NCI-H1105 treated with DMSO at 0.1 percent for 48 hours (cell line): Measurements from ENCODE around the gene ALG8.

Experiments used
- DNase-seq: peaks from one replicate; lab custom pipeline; 2025; lab: John Stamatoyannopoulos, UW

The ALG8 gene

DNA sequence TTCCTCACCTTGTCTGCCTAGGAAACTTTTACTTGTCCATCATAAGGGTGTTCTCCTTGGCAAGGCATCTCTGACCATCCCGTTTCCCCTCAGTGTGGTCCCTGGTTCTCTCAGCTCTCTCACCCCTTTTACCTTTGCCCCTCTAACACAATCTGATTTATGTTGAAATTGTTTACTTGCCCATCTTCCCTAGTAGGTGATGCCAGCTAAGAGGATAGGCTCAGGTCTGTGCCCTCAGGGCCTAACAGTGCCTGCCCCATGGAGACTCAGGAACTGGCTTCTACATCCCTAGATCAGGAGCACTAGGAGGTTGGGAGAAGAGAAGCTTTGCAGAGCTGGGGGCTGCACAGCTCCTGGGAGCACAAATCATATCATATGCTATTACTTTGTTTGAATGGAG lies 21.1 kb upstream of the ALG8 start:
- DNase-seq, result no peak

DNA sequence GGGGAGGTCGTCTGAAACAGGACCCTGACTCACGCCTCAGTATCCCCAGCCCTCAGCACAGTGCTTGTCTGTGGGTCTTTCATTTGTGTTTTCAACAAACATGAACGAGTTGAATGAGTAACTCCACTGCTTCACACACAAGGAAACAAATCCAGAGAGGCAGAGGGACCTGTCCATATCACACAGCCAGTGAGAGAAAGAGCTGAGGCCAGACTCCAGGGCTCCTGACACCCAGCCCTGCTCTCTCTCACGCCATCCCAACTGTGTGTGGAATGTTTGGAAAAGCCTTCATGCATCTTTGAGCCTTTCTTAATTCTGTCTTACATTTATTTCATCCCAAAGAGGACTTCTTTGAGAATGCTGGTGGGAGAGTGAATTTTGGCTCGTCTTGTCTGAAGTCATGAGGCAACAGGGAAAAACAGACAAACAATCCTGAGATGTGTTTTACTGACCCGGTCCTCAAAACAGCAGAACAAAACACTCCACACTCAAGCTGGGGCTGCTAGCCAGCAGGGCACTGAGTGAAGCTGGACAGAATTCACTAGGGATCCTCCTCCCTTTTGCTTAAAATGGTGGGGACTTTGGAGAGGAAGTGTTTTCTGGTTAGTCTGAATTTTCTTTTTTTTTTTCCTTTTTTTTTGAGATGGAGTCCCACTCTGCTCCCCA lies 19.7 kb upstream of the ALG8 start:
- DNase-seq, result no peak

DNA sequence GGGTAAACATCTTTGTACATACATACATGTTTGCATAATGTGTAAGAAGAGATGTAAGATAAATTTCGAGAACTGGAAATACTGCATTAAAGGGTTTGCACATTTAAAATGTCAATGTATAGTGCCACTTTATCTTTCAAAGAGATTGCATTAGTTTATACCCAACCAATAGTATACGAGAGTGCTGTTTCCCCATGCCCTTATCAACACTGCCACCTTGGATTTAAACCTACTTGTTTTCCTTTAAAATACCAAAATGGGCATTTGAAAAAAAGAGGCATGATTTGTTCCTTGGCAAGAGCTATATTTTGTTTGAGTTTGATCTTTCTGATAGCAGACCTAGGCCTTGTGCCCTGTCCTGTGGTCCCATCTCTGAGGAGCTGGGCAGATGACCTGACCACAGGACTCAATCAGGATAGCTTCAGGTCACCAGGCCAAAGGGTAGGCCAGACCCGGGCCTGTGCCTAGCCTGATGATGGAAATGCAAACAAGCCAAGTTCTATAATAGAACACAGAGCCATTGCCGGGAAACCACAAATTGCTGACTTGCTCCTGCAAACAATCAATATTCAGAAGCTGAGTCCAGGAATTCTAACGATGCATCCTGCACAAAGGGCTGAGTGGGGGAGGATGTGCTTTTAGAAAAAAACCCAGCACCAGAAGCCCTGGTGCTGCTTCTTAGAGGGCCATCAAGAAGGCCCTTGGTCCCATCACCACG lies 16.9 kb upstream of the ALG8 start:
- DNase-seq, result no peak

DNA sequence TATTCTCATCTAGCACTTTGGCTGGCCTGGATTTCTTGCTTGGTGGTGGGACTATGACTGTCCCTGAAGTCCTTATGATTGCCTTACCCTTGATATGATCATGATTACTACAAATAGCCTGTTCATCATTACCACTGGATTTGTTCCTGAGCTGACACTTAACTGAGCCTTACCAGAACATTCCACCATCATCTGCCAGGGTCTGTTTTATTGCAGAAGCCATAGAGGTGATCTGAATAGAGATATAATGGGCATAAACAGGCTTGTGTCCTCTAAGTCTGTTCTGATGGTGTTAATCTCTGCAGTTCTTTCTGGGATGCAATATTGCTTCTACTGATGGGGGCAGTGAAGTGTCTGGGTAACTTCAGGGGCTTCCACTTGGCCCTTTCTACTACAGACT lies 12.4 kb upstream of the ALG8 start:
- DNase-seq, result no peak

DNA sequence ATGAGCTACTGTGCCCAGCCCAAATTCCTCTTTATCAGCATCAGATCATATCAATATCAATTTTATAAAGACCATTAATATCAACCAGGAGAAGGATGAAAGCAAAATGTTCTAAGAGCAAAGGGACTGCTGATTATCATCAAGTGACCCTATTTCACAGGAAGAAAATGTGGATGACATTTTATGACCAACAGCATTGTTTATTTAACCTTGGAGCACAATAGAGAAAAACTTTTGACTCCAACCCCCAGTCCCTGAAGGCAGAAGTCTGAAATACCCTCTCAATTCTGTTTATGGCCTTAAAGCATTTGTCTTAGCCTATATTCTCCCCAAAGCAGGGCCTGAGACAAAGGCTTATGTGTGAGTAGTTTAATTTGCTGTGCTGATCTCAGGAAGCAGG lies 11.3 kb upstream of the ALG8 start:
- no peak for DNase-seq

DNA sequence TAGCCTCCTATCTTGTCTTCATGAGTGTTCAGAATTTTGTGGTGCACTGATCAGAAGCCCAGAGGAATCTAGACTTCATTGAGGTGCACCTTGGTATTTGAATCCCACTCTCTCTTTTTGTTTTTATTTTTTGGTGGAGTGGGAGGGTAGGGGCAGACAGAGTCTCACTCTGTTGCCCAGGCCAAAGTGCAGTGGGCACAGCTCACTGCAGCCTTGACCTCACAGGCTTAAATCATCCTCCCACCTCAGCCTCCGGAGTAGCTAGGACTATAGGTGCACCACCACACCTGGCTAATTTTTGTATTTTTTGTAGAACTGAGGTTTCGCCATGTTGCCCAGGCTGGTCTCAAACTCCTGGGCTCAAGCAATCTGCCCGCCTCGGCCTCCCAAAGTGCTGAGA lies 10.9 kb upstream of the ALG8 start:
- DNase-seq, result no peak

DNA sequence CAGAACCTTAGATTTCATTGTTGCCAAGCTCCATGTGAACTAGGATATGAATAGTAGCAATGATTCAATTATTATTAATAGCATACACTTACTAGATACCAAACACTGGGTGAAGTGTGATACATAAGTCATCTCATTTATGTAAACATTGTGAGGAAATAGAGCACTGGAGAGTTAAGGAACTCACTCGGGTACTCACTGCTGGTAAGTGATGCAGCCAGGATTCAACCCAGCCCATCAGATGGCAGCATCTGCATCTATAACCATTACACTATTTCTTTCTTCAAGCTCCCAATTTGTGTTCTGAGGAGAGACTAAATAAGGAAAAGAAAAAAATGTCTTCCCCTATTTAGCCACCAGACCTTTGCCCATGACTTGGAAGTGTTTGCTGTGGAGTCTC lies 10.2 kb upstream of the ALG8 start:
- no peak for DNase-seq

DNA sequence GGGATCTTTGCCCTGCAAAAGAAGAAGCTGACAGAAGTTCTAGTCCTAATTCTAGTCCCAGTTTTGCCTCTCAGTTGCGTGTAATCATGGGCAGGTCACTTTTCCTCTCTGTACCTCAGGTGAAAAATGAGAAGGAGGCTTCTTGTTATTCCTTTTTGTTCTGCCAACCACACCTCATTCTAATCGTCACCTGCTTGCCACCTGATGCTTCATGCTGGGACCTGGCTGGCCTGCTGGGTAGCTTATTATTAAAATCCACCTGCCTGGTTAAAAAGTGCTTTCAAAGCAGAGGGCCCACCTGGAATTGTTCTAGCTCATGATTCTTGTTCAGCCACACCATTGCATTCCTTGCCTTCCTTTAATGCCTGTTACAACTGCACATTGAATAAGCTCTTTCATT lies 8.4 kb upstream of the ALG8 start:
- DNase-seq, result peak; percentile 70

DNA sequence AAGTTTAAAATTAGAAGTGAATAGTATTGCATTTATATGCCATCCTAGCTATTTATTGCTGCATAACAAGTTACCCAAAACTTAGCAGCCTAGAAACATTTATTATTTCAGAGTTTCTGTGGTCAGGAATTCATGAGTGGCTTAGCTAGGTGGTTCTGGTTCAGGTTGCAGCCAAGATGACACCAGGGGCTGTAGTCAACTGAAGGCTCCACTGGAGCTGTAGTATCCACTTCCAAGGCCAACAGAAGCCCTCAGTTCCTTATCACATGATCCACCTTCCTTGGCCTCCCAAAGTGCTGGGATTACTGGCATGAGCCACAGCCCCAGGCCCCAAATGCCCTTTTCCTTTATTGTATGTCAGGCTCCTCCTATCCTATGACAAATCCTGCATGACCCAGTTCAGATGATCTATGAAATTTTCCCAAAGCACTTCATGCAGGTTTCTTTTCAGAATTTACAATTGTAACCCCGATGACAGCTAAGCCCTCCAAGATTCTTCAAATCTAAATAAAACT lies 6.1 kb upstream of the ALG8 start:
- no peak for DNase-seq

DNA sequence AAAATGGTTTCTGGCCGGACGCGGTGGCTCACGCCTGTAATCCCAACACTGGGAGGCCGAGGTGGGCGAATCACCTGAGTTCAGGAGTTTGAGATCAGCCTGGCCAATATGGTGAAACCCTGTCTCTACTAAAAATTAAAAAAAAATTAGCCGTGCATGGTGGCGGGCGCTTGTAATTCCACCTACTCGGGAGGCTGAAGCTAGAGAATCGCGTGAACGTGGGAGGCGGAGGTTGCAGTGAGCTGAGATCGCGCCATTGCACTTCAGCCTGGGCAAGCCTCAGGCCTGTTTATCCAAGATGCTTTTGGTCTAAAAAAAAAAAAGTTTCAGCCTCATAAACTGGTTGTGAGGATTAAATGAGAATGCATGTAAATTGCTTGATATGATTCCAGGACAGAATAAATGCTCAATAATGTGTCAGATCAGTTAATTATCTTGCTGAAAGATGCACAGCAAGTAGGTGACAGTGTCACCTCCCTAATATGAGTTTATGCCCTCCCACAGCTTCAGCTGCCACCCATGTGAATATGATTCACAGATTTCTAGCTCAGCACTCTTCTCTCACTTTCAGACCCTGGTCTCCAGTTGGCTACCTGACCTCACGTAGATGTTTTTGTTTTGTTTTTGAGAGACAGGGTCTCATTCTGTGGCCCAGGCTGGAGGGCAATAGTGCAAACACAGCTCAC lies 1.1 kb upstream of the ALG8 start:
- DNase-seq, result no peak

DNA sequence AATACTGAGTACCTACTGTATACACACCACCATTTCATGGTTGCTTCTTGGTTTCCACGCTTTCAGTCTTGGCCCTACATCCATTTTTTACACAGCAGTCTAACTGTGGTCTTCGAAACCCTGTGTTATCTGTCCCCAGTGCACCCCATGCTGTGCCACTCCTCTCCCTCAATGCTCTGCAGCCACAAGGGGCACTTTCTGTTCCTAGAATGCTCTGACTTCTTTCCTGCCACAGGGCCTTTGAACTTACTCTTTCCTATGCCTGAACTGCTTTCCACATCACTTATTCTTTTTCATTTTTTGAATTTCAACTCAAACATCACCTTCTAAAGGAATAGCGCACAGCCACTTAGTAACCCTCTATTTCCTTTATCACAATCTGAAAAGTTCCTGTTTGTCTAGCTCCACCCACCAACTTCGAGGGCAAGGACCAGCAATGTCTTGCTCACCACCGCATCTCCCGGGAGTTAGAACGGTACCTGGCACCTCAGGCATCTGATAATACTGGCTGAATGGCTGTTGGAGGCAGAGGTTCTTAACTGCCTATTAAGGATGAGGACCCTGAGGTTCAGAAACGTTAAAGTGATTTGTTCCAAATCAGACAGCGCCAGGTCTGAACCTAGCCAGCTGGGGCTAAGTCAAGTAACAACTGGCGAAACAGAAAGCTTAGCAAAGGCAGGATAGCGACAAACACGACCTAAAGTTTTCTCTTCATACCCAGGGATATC lies 568 bp downstream of the ALG8 start:
- peak; percentile 50 for DNase-seq

DNA sequence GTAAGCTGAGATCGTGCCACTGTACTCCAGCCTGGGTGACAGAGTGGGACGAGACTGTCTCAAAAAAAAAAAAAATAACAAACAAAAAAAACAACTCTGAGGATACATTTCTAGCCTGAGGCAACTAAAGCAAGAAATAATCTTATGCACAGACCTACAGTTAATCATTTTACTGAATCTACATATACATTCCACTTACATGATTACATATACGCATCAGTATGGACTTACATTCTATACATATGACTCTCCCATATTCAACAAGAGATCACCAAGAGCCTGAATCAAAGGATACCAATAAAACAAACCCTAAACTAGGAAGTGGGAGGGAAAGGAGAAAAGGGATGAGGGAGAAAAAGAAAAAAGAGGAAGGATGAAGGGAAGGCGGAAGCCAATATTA lies 1.1 kb downstream of the ALG8 start:
- no peak for DNase-seq

DNA sequence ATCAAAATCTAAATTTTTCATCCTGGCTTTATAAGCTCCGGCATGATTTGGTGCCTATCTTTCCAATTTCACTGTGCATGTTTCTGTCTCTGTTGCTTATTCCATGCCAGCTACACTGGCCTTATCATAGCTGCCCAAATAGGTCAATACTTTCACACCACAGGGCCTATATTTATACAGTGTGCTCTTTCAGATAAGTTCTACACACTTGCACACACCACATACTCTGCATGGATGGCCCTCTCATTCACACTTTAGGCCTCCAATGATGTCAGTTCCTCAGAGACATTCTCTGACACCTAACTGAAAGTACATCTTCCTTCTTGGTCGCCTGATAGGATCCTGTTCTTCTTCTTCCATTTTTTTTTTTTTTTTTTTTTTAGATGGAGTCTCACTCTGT lies 7.0 kb downstream of the ALG8 start:
- DNase-seq, result no peak

DNA sequence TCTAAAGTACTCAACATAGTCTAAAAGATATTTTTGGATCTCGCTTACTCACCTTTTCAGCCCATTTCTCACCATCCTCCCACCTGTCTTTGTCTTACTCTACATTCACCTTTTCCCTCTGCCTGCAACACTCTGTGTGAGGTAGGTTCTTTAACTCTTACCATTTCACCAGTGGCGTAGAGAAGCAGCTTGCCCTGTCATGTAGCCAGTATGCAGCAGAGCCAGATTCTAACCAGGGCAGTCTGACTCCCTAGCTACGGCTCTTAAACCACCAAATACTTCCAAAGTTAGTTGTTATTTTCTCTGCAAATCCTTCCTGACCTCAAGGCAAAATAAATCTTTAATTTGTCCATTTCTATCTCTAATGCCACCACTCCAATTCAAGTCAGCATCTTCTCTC lies 7.5 kb downstream of the ALG8 start:
- no peak for DNase-seq

DNA sequence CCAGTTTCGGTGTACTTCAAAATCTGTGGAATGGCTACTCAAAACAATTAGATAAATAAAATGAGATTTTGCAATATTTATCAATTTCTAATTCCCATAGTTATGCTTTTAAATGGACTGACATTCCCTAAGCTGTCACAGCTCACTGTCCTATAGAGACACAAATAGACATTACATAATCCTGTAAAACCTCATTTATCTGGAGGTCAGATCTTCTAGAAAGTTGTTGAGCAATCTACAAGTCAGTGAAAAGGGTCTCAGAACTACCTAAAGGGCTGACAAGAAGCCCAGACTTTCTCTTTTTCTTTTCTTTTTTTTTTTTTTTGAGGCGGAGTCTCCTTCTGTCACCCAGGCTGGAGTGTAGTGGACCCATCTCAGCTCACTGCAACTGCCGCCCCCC lies 12.0 kb downstream of the ALG8 start:
- DNase-seq, result no peak

DNA sequence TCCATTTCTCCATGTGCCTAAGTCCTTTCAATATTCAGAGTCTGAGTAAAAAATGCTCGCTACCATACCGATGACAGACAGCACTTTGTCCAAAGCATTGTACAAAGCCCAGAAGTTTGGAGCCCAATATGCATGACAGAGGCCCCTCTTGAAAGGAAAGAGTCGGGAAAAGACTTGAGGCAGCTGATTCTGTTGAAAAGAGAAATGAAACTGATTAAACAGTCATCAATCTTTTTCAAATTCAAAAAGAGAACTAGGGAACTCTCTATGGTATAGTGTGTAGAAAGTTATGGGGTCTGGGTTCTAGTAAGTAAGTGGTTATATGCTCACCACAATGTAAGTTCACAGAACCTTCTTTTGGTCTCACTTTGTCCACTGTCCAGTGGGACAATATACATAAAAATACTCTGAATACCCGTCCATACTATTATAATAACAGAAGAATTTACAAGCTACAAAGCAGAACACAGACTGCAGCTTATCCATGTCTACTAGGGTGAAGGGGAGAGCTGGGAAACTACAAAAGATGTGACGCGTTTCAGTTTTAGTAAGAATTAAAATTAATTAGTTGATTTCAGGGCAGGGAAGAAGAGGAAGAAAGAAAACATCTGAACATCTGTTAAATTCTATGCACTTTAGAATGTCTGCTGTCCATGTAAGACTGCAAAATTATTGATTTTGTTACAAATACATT lies 26.7 kb downstream of the ALG8 start:
- DNase-seq, result no peak

DNA sequence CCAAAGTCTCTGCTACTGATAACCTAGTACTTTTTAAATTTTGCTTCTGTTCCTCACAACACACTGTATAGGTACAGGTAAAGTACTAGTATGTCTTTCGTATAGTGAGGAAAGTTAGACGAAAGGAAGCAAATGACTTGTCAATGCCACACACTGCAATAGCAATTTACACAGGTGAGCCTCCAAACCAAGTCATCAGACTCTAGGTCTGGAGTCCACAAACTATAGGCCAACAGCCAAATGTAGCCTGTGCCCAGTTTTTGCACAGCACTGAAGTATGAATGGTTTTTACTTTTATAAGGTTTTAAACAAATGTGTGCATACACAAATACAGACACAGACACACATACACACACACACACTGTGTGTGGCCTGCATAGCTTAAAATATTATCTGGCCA lies 28.1 kb downstream of the ALG8 start:
- no peak for DNase-seq

DNA sequence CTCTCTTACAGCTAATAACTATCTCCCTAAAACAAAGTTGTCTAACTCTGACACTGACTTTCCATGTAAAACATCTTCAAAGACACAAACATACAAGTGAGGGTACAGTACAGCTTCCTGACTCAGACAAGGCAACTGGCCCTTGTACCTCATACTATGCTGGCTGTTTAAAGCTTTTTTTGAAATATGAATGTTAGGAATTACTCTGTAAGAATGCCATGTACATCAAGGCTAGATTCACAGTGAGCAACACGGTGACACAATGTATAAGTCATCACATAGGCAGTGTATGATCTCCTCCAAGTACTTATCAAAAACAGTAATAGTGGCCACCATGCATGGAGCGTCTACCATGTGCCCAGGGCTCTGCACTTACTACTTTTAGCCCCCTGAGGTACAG lies 28.6 kb downstream of the ALG8 start:
- DNase-seq, result no peak

DNA sequence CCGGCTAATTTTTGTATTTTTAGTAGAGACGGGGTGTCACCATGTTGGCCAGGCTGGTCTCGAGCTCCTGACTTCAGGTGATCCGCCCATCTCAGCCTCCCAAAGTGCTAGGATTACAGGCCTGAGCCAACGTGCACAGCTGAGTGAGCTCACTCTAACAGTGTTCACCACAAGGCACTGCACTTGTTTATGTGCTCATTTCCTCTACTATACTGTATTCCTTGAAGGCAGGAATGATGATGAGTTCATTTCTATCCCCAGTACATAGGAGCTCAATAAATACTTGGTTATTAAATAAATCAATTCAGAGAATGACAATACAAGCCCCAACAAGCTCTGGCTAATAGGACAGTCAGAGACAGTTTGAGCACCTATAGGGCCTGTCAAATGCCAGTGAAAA lies 29.1 kb downstream of the ALG8 start:
- no peak for DNase-seq

DNA sequence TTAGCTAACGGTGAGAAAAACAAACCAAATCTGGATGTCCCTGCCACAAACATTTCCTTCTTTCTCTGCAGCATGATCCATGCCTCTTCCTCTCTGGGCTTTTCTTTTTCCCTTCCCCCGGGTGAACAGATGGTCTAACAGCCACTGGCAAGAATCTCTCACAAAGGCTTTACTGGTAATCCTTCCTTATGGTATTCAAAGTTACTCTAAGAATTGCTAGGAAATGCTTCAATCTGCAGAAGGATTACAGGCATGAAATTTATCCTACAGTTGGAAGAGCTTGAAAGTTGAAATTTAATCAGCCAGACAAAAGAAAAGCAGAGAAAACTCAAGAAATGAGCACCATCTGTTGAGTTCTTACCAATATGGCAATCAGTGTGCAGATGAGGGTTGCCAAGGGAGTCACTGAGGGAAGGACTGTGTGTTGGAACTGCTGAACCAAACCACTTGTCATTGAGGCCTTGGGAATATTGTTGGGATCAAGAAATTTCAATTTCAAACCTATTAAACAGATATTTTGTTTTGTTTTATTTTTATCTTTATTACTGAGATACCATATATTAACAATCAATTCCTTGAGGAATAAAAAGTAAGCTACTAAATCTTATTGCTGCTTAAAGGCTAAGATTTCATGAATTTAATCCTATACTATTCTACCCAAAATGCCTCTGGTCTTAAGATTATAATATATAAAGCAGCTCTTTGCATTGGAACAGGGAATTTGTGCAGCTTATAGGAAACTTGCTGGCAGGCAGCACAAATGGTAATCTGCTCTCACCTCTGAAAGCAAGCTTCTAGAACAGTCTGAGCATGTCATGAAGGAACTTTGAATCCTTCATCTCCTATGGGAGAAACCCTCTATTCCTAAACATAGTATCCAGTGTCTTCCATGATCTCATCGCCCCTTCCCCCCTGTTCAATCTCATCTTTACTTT lies 30.1 kb downstream of the ALG8 start:
- no peak for DNase-seq
